Epidermal melanocyte (primary cell): ENCODE data around the gene CENATAC.
"Not testable (repeated sequence)": the region's sequence is repeated elsewhere in the genome, so short reads cannot be mapped to it uniquely, and the experiment has no call there.

Source experiments
- DNase-seq: peaks from one replicate; pipeline ENCODE4 v3.0.0; 2011; ENCODE audit warnings: low spot score; ENCODE audit not compliant: insufficient read length

The CENATAC gene

DNA sequence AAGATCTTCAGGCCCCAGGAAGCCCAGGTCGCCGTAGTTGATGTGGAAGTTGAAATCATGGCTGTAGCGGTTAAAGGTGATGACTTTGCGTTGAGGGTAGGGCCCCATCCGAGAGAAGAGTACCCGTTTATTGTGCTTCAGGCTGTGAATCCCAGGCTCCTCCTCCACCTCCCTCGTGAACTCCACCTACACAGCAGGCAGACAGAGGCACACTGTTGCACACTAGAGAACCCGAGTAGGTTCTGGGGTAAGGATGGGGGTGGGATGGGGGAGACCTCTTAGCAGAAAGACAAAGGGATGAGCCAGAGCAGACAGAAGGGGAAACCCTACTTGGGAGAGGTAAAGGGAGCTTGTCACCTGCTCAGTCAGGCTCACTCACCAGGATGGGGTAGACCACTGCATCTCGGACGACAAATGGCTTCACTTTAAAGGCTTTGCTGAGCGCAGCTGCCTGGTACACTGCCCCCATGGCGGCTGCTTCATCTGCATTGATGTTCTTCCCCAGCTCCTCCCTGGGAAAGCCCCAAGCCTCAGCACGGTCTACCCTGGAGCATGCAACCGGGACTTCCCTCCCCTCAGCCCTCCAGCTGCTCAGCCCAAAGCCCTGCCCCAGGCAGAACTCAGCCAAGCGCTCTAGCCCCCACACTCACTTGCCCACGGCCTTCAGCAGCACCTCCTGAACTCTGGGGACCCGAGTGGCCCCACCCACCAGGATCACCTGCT lies 53.7 kb downstream of the CENATAC start:
- DNase-seq: no peak

DNA sequence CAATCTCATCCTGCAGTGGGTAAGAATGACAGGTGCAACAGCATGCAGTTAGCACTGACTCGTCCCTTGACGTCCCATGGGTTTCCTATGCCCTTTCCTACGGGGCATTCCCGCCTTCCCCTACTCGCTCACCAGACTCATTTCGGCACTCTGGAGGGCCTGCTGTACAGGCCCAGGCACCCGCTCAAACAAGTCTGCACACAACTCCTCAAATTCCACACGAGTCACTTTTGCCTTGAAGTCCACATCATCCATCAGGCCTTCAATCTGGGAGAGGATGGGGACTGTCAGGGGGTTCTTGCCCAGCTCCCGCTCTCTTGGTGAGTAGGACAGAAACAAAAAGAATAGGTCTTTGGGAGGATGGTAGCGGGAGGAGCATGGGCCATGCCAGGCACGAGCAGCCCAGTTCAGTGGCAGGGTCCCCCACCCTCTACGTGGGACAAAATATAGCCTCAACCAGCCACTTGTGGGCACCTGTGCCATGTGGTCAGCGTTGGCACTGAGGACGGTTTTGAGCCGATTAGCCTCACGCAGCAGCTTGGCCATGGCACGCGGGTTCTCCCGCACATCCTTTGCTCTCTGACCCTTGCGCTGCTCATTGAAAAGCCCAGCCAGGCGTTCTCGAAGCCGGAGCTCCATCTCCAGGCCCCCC lies 54.4 kb downstream of the CENATAC start:
- DNase-seq: no peak

DNA sequence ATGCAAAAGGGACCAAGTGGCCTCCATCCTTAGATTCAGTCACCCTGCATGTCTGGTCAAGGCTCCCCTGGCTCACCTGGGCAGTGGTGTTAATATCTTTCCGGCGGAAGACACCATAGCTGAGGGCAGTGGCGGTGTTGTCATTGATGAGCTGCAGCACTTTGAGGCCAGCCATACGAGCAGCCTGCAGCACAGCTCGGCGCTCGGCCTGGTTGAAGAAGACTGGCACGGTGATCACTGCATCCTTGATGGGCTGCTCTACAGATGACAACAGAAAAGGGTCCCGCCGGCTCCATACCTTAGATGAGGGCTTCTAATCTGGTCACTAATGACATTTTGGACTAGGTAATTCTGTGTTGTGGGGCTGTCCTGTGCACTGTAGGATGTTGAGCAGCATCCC lies 56.5 kb downstream of the CENATAC start:
- DNase-seq: no peak

DNA sequence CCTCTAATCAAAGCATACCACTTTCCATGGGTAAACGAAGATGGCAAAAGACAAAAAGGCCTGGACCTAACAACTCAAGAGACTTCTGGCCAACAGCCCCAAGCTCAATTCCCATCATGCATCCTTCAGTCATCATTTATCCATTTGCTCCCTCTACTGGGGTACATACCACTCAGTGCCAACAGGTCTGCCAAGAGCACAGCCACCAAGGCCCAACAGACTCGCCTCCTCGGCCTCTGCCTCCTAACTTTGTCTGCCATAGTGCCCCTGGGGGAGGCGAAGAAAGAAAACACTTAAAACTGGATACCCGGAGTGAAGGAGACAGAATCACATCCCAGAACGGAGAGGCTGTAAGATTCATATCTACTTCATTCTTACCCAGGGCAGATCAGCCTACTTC lies 58.0 kb downstream of the CENATAC start:
- peak; percentile 37 for DNase-seq

DNA sequence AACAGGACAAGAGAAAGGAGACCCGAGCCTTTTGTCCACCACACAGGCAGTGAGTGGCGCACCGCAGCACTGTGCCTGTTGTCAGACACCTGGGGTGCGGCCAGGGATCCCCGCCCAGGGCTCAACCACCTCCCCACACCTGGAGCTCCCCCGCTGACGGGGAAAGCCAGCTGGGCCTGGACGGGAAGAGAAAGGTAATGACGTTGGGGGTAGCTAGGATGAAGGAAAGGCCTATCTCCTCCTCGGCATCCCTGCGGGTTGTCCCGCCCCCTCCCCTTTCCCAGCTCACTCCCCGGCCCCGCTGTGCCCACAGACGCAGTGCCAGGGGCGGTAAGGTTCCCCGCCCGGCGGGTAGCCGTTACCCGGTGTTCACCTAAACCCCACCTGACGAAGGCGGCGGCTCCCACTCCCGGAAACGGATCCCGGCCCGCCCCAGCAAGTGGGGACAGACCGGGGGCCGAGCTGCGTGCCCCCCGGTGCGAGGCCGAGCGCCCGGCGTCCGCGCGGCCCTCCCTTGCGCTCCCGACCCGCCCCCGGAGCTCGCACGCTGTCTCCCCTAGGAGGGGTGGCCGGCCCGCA lies 58.6 kb downstream of the CENATAC start:
- no peak for DNase-seq

DNA sequence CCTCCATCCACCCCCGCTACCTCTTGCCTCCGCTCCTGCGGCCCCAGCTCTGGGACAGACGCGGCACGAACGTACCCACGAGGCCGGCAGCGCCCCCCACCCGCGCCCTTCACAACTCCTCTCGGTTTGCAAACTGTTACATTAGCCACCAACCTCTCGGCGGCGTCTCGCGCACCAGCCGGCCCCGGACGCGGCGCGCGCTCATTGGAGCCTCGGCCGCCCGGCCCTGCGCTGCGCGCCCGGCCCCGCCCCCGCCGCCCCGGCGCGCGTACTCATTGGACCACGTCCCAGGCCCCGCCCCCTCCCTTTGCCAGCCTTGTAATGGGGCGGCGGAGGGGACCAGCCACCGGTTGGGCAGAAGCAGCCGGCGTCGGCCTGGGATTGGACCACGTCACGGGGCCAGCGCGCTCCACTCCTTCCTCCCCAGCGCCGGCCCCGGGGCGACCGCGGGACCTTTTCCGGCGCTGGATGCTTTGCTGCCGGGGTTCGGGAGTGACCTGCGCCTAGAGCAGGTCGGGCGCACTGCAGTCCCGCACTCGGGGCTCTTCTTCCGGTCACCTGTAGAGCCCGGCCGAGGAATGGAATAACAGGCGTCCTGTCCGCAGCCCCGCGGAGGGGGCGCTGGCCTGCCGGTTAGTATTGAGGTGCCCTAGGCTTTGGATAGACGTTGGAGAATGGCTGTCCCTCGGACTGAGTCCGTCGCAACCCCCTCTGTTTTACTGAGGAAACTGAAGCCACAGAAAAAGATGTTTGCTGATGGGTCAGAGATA lies 59.2 kb downstream of the CENATAC start, which contains the start of gene HYOU1:
Gene HYOU1, minus strand, starts transcription at position 206 of the 770 bp plus-strand sequence. CDS start 1,045 bp downstream, outside the sequence.
- DNase-seq: peak; percentile 100

DNA sequence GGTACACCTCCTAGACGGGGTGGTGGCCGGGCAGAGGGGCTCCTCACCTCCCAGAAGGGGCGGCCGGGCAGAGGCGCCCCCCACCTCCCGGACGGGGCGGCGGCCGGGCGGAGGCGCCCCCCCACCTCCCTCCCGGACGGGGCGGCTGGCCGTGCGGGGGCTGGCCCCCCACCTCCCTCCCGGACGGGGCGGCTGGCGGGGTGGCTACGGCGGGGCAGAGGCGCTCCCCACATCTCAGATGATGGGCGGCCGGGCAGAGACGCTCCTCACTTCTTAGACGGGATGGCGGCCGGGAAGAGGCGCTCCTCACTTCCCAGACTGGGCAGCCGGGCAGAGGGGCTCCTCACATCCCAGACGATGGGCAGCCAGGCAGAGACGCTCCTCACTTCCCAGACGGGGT lies 61.2 kb downstream of the CENATAC start:
- not testable (repeated sequence) for DNase-seq

DNA sequence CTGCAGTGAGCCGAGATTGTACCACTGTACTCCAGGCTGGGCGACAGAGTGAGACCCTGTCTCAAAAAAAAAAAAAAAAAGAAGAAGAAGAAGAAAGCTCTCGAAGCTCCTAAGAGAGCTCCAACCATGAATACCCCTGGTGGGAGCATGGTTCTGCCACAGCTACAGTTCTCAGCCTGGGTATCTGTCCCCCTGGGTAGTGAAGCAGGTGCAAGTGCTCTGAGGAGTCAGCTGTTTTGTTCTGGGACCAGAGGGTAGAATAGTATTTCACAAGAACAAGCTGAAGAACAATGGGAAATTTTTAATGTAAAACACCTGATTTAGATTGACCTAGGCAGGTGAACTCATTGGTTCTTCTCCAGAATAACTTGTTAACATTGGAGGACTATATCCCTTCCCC lies 63.3 kb downstream of the CENATAC start:
- DNase-seq: no peak

DNA sequence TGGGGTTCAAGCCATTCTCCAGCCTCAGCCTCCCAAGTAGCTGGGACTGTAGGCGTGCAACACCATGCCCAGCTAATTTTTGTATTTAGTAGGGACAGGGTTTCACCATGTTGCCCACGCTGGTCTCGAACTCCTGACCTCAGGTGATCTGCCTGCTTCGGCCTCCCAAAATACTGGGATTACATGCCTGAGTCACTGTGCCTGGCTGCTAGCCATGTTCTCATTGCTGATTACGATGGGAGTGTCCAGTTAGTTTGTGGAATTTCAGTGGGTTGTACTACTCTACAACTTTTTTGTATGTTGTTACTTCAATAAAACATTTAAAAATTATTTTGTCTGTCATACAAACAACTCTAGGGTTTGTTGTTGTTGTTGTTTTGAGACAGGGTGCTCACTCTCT lies 64.8 kb downstream of the CENATAC start:
- DNase-seq: no peak

DNA sequence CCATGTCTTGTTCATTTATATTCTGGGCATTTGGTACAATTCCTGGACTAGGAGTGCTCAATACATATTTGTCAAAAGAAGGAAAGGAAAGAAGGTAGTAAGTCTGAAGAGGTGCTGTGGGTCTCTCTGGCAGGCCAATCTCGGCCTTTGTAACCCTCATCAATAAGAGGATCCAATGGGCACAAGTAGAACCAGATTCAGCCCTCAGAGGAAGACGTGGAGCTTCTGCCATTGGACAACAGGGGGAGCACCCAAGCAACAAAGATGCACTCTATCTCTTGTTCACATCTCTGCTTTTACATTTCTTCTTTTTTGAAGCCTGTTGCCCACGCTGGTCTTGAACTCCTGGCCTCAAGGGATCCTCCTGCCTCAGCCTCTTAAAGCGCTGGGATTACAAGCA lies 67.4 kb downstream of the CENATAC start:
- peak; percentile 35 for DNase-seq
